HT-29 (cell line): Measurements from ENCODE around the gene WWOX. TPM values are rescaled to one million over a fixed set of nuclear protein-coding genes. Genes with fewer than 3 reads are reported as not detected.
A peak's percentile ranks its signal among the peaks of the same experiment; 100 is the strongest.

Experiments
- DNase-seq: peaks from one replicate; pipeline ENCODE4 v3.0.0-alpha.2; 2015; ENCODE audit warnings: low spot score
- total RNA-seq: library from RNA; depleted of rRNA; stranded (reverse); fragments of >200 nt; shearing (Covaris generic); gene quantifications from 2 replicates; pipeline ENCODE4 v1.2.3, GENCODE V29; 2014

The WWOX gene
- total RNA-seq, 1 experiment from 2014 or later, result 27.3 TPM

- no peak for DNase-seq
These were observed 332.2 kb downstream of the WWOX start for GRCh38 chr16:78431701-78432100.

- DNase-seq, result no peak
These were observed 333.0 kb downstream of the WWOX start for GRCh38 chr16:78432451-78432850.

- DNase-seq, result no peak
These were observed 333.7 kb downstream of the WWOX start for GRCh38 chr16:78433116-78433515.

GRCh38 chr16:78434401-78434800, 334.9 kb downstream of the WWOX start:
- no peak for DNase-seq

GRCh38 chr16:78435260-78435659, 335.8 kb downstream of the WWOX start:
- DNase-seq, result no peak

- DNase-seq, result no peak
These were observed 336.6 kb downstream of the WWOX start for GRCh38 chr16:78436023-78436422.

GRCh38 chr16:78436846-78437245, 337.4 kb downstream of the WWOX start:
- DNase-seq, result no peak

GRCh38 chr16:78437352-78437968, 338.0 kb downstream of the WWOX start:
- DNase-seq, result peak; percentile 61

- no peak for DNase-seq
These were observed 338.8 kb downstream of the WWOX start for GRCh38 chr16:78438219-78438618.

- no peak for DNase-seq
These were observed 339.2 kb downstream of the WWOX start for GRCh38 chr16:78438632-78439031.

GRCh38 chr16:78439646-78440045, 340.2 kb downstream of the WWOX start:
- no peak for DNase-seq

- DNase-seq, result no peak
These were observed 341.8 kb downstream of the WWOX start for GRCh38 chr16:78441298-78441697.

GRCh38 chr16:78443542-78444364, 344.3 kb downstream of the WWOX start:
- DNase-seq, result no peak

- DNase-seq, result no peak
These were observed 346.4 kb downstream of the WWOX start for GRCh38 chr16:78445818-78446217.

GRCh38 chr16:78446486-78446885, 347.0 kb downstream of the WWOX start:
- DNase-seq, result no peak

- no peak for DNase-seq
These were observed 347.6 kb downstream of the WWOX start for GRCh38 chr16:78446992-78447563.

GRCh38 chr16:78448658-78449271, 349.3 kb downstream of the WWOX start:
- no peak for DNase-seq

- DNase-seq, result no peak
These were observed 350.8 kb downstream of the WWOX start for GRCh38 chr16:78450255-78450654.

- DNase-seq, result no peak
These were observed 352.6 kb downstream of the WWOX start for GRCh38 chr16:78452025-78452555.

GRCh38 chr16:78455861-78456260, 356.4 kb downstream of the WWOX start:
- DNase-seq, result no peak

GRCh38 chr16:78458588-78458987, 359.1 kb downstream of the WWOX start:
- DNase-seq, result no peak

GRCh38 chr16:78460428-78460827, 361.0 kb downstream of the WWOX start:
- peak; percentile 9 for DNase-seq
